Measurements from ENCODE around the gene BMF. TPM values are rescaled to one million over a fixed set of nuclear protein-coding genes. Genes with fewer than 3 reads are reported as not detected.

The BMF gene
- total and polyA plus RNA-seq, 5 donors from 2014 or later, result 0.86 to 8.2 (median 1.3) TPM

DNA sequence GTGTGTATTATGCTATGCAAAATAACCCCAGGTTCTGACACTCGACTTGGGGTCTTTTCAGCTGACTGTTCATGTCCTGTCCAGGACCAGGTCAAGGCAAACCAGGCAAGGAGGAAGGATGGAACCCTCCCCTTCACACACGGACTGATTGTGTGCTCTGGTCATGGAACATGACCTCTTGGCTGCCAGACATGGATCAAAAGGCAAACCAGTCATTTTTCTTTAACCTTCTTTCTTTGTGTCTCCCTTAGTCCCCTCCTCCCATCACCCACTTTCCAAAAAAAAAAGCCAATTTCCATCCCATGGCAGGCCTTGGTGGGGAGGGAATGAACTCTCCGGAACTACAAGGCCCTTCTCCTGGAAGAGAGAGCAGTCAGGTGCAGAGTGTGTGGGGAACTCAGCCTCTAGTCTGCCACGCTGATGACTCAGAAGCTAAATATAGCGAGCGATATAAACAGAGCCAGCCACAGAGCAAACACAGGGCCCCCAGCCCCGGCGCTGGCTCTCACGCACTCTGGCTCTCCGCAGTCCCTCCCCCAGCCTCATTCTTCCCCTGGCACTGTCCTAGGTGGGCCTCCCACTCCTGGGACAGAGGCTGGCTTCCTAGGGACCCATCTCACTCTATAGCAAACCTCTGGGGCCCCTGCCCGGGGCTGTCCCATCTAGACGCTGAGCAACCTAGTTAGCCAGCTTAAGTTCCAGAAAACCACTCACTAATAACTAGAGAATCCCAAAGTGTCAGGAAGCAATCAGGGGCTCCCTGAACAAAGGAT is 10.0 kb downstream of the BMF start:
- Histone ChIP-seq H3K4me3 (ENCODE audit: low read depth, low read length) (peak overlapping the region; percentile 41), H3K4me1 (ENCODE audit: control insufficient read depth, insufficient read depth, low read length, poor library complexity, severe bottlenecking) (peaks cover 42% of the 10 kb centered on the region), H3K27me3 (ENCODE audit: control insufficient read depth, insufficient read depth, low read length) (no peaks in the 10 kb centered on the region), H3K27ac (ENCODE audit: insufficient read depth, low read length, poor library complexity, severe bottlenecking) (peak overlapping the region; percentile 49), H3K9me3 (ENCODE audit: control insufficient read depth in 2 of 2, low read length in 2 of 2) (no peaks in the 10 kb centered on the region), H3K36me3 (ENCODE audit: control insufficient read depth, insufficient read depth, low read length) (no peaks in the 10 kb centered on the region)
- no peaks in the 10 kb centered on the region for H3K27me3 Mint-ChIP-seq
- DNase-seq (peak in 1 of 3 donors; percentile 83), ATAC-seq (ENCODE audit: low read depth in 2 of 2) (peak; percentile 95 to 97)
- H3K36me3 Mint-ChIP-seq, result peaks cover 6% of the 10 kb centered on the region
- H3K4me1 Mint-ChIP-seq, result peaks cover 27 to 74% (median 48%) of the 10 kb centered on the region in 4 donors
- H3K9me3 Mint-ChIP-seq, result no peaks in the 10 kb centered on the region
- H3K4me3 Mint-ChIP-seq, result peak overlapping the region; percentile 61 to 85 (median 74)
- peak overlapping the region; percentile 65 to 86 (median 74) for H3K27ac Mint-ChIP-seq

GRCh38 chr15:40097968-40098476 is 10.7 kb downstream of the BMF start:
- H3K4me3 Mint-ChIP-seq, result peak overlapping the region in 3 of 4 donors; percentile 61 to 85 (median 74)

DNA sequence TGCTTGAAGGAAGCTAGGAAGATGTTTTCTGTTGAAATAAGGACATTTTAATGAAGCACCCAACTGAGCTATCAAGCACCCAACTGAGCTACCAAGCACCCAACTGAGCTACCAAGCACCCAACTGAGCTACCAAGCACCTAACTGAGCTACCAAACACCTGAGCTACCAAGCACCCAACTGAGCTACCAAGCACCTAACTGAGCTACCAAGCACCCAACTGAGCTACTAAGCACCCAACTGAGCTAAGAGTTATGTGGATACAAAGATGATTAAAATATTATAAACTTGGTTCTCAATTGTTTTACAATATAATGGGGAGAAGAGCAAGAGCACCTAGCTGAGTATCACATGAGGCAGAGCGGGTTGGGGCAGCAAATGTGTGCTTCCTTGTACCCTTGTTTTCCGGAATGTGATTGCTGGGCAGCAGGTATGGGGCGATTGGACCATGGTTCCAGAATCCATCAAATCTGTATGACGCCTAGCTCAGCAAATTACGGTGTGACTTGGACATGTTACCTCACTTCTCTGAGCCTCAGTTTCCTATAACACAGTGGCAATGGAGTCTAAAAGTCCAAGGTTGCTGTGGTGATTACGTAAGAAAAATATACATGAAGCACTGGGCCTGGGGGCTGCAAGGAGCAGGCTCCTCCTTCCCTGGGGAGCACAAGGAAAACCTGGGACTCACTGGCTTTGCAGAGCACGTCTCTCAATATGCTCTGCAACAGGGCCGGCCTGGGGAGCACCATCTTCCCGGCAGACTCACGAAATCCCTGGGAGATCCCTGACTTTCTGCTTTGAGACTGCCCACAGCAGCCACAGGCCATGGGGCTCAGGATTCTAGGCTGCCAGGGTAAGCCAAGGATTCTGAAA is 11.3 kb downstream of the BMF start:
- H3K36me3 ChIP-seq (ENCODE audit: control insufficient read depth, insufficient read depth, low read length), result no peaks in the 10 kb centered on the region
- peaks cover 6% of the 10 kb centered on the region for H3K36me3 Mint-ChIP-seq
- DNase-seq, result no peak
- H3K27ac ChIP-seq (ENCODE audit: insufficient read depth, low read length, poor library complexity, severe bottlenecking), result no peak overlapping the region
- peaks cover 42% of the 10 kb centered on the region for H3K4me1 ChIP-seq (ENCODE audit: control insufficient read depth, insufficient read depth, low read length, poor library complexity, severe bottlenecking)
- H3K9me3 ChIP-seq (ENCODE audit: control insufficient read depth in 2 of 2, low read length in 2 of 2), result no peaks in the 10 kb centered on the region
- H3K4me3 Mint-ChIP-seq, result peak overlapping the region in 1 of 4 donors; percentile 43
- no peaks in the 10 kb centered on the region for H3K27me3 Mint-ChIP-seq
- no peak for ATAC-seq (ENCODE audit: low read depth in 2 of 2)
- H3K27me3 ChIP-seq (ENCODE audit: control insufficient read depth, insufficient read depth, low read length), result no peaks in the 10 kb centered on the region
- H3K9me3 Mint-ChIP-seq, result no peaks in the 10 kb centered on the region
- H3K27ac Mint-ChIP-seq, result peak overlapping the region in 1 of 3 donors; percentile 85
- peaks cover 27 to 71% (median 44%) of the 10 kb centered on the region in 4 donors for H3K4me1 Mint-ChIP-seq
- no peak overlapping the region for H3K4me3 ChIP-seq (ENCODE audit: low read depth, low read length)

More at GRCh38 chr15:40097968-40098476, 10.7 kb downstream of the BMF start:
- Histone ChIP-seq H3K4me1 (ENCODE audit: control insufficient read depth, insufficient read depth, low read length, poor library complexity, severe bottlenecking) (peaks cover 42% of the 10 kb centered on the region), H3K9me3 (ENCODE audit: control insufficient read depth in 2 of 2, low read length in 2 of 2) (no peaks in the 10 kb centered on the region), H3K27ac (ENCODE audit: insufficient read depth, low read length, poor library complexity, severe bottlenecking) (peak overlapping the region; percentile 49), H3K36me3 (ENCODE audit: control insufficient read depth, insufficient read depth, low read length) (no peaks in the 10 kb centered on the region), H3K4me3 (ENCODE audit: low read depth, low read length) (no peak overlapping the region), H3K27me3 (ENCODE audit: control insufficient read depth, insufficient read depth, low read length) (no peaks in the 10 kb centered on the region)
- ATAC-seq (ENCODE audit: low read depth in 2 of 2) (no peak), DNase-seq (no peak)
- Mint-ChIP-seq H3K4me1 (peaks cover 27 to 73% (median 48%) of the 10 kb centered on the region in 4 donors), H3K27me3 (no peaks in the 10 kb centered on the region), H3K27ac (peak overlapping the region in 2 of 3 donors; percentile 74 to 86), H3K9me3 (no peaks in the 10 kb centered on the region), H3K36me3 (peaks cover 6% of the 10 kb centered on the region)

GRCh38 chr15:40096094-40096891 is 12.4 kb downstream of the BMF start:
- no peaks in the 10 kb centered on the region for H3K27me3 Mint-ChIP-seq
- peak overlapping the region in 2 of 3 donors; percentile 27 to 46 for H3K27ac Mint-ChIP-seq
- peaks cover 13% of the 10 kb centered on the region for H3K36me3 Mint-ChIP-seq
- DNase-seq (no peak), ATAC-seq (ENCODE audit: low read depth in 2 of 2) (no peak)
- Histone ChIP-seq H3K4me3 (ENCODE audit: low read depth, low read length) (no peak overlapping the region), H3K36me3 (ENCODE audit: control insufficient read depth, insufficient read depth, low read length) (no peaks in the 10 kb centered on the region), H3K27ac (ENCODE audit: insufficient read depth, low read length, poor library complexity, severe bottlenecking) (no peak overlapping the region), H3K9me3 (ENCODE audit: control insufficient read depth in 2 of 2, low read length in 2 of 2) (no peaks in the 10 kb centered on the region), H3K4me1 (ENCODE audit: control insufficient read depth, insufficient read depth, low read length, poor library complexity, severe bottlenecking) (peaks cover 35% of the 10 kb centered on the region), H3K27me3 (ENCODE audit: control insufficient read depth, insufficient read depth, low read length) (no peaks in the 10 kb centered on the region)
- no peaks in the 10 kb centered on the region for H3K9me3 Mint-ChIP-seq
- H3K4me3 Mint-ChIP-seq, result no peak overlapping the region
- H3K4me1 Mint-ChIP-seq, result peaks cover 24 to 64% (median 38%) of the 10 kb centered on the region in 4 donors

- Histone ChIP-seq H3K27me3 (ENCODE audit: control insufficient read depth, insufficient read depth, low read length) (no peaks in the 10 kb centered on the region), H3K36me3 (ENCODE audit: control insufficient read depth, insufficient read depth, low read length) (no peaks in the 10 kb centered on the region), H3K4me1 (ENCODE audit: control insufficient read depth, insufficient read depth, low read length, poor library complexity, severe bottlenecking) (peaks cover 27% of the 10 kb centered on the region), H3K4me3 (ENCODE audit: low read depth, low read length) (no peak overlapping the region), H3K9me3 (ENCODE audit: control insufficient read depth in 2 of 2, low read length in 2 of 2) (no peaks in the 10 kb centered on the region), H3K27ac (ENCODE audit: insufficient read depth, low read length, poor library complexity, severe bottlenecking) (no peak overlapping the region)
- H3K36me3 Mint-ChIP-seq, result peaks cover 14% of the 10 kb centered on the region
- no peak for DNase-seq
- H3K4me1 Mint-ChIP-seq, result peaks cover 20 to 56% (median 31%) of the 10 kb centered on the region in 4 donors
- H3K27ac Mint-ChIP-seq, result peak overlapping the region in 1 of 3 donors; percentile 46
- no peak for ATAC-seq (ENCODE audit: low read depth in 2 of 2)
- H3K27me3 Mint-ChIP-seq, result no peaks in the 10 kb centered on the region
- peak overlapping the region in 2 of 4 donors; percentile 1 to 28 for H3K4me3 Mint-ChIP-seq
- H3K9me3 Mint-ChIP-seq, result no peaks in the 10 kb centered on the region
Measured at GRCh38 chr15:40095371-40096093, 13.1 kb downstream of the BMF start.

GRCh38 chr15:40094156-40094555 is 14.5 kb downstream of the BMF start:
- Mint-ChIP-seq H3K4me3 (no peak overlapping the region), H3K4me1 (peaks cover 16 to 42% (median 23%) of the 10 kb centered on the region in 4 donors), H3K27ac (peak overlapping the region in 1 of 3 donors; percentile 26), H3K27me3 (no peaks in the 10 kb centered on the region), H3K9me3 (no peaks in the 10 kb centered on the region), H3K36me3 (peaks cover 17% of the 10 kb centered on the region)
- Histone ChIP-seq H3K36me3 (ENCODE audit: control insufficient read depth, insufficient read depth, low read length) (no peaks in the 10 kb centered on the region), H3K4me3 (ENCODE audit: low read depth, low read length) (no peak overlapping the region), H3K27ac (ENCODE audit: insufficient read depth, low read length, poor library complexity, severe bottlenecking) (no peak overlapping the region), H3K27me3 (ENCODE audit: control insufficient read depth, insufficient read depth, low read length) (no peaks in the 10 kb centered on the region), H3K9me3 (ENCODE audit: control insufficient read depth in 2 of 2, low read length in 2 of 2) (no peaks in the 10 kb centered on the region), H3K4me1 (ENCODE audit: control insufficient read depth, insufficient read depth, low read length, poor library complexity, severe bottlenecking) (peaks cover 16% of the 10 kb centered on the region)
- ATAC-seq (ENCODE audit: low read depth in 2 of 2), result no peak
- no peak for DNase-seq

Data from CD4-positive, CD25-positive, alpha-beta regulatory T cell (primary cell).